OCI-LY7 (cell line): ENCODE measurements around the gene FAM227B. TPM values are rescaled to one million over a fixed set of nuclear protein-coding genes. Genes with fewer than 3 reads are reported as not detected.
"Not testable (repeated sequence)": the region's sequence is repeated elsewhere in the genome, so short reads cannot be mapped to it uniquely, and the experiment has no call there.

ENCODE experiments used
- BruUV-seq: library from RNA; stranded (reverse); fragments of 400-500 nt; replicated peaks from 2 replicates; lab custom pipeline; 2021; lab: Mats Ljungman, UMichigan
- CTCF ChIA-PET: fragments of 300-600 bp; sonication (Branson Sonifier 250); formaldehyde crosslinking; loops from one replicate; lab custom pipeline; 2022; ENCODE audit warnings: antibody characterized with exemption; ENCODE audit not compliant: unreplicated experiment; lab: Charles Lee
- POLR2A ChIA-PET: fragments of 300-600 bp; sonication (Branson Sonifier 250); formaldehyde crosslinking; loops from one replicate; lab custom pipeline; 2022; ENCODE audit warnings: antibody characterized with exemption; lab: Charles Lee
- DNase-seq: peaks from one replicate; pipeline ENCODE4 v3.0.0-alpha.2; 2015; ENCODE audit warnings: low spot score
- H2AFZ ChIP-seq: fragments of 200-600 bp; sonication (generic), shearing (Covaris generic); 2 replicates; pipeline ENCODE4 v1.6.1; 2014; ENCODE audit warnings: mild to moderate bottlenecking, antibody characterized with exemption, low read length, moderate library complexity
- H3K27ac ChIP-seq: fragments of 200-600 bp; sonication (generic); 2 replicates; pipeline ENCODE4 v1.5.1; 2014; ENCODE audit warnings: mixed run types, low read depth, mild to moderate bottlenecking, moderate library complexity, low read length, inconsistent platforms; ENCODE audit not compliant: poor library complexity, severe bottlenecking
- H3K36me3 ChIP-seq: fragments of 200-600 bp; sonication (generic); 2 replicates; pipeline ENCODE4 v1.6.1; 2014; ENCODE audit warnings: mild to moderate bottlenecking, antibody characterized with exemption, low read length, moderate library complexity, mixed read lengths; ENCODE audit not compliant: insufficient read depth
- H3K4me1 ChIP-seq: fragments of 200-600 bp; sonication (generic); 2 replicates; pipeline ENCODE4 v1.5.1; 2014; ENCODE audit warnings: mild to moderate bottlenecking, low read length; ENCODE audit not compliant: insufficient read depth, poor library complexity, severe bottlenecking
- H3K4me2 ChIP-seq: fragments of 200-600 bp; sonication (generic); 2 replicates; pipeline ENCODE4 v1.6.1; 2014; ENCODE audit warnings: mild to moderate bottlenecking, low read length
- H3K4me3 ChIP-seq: fragments of 200-600 bp; sonication (generic); 2 replicates; pipeline ENCODE4 v1.5.1; 2014; ENCODE audit warnings: mild to moderate bottlenecking, low read depth, low read length; ENCODE audit not compliant: poor library complexity, severe bottlenecking
- H3K79me2 ChIP-seq: fragments of 200-600 bp; sonication (generic); 2 replicates; pipeline ENCODE4 v1.6.1; 2016; ENCODE audit warnings: low read depth, mild to moderate bottlenecking, low read length, moderate library complexity, mixed read lengths; ENCODE audit not compliant: insufficient read depth
- H3K9me2 ChIP-seq: fragments of 200-600 bp; sonication (generic); 2 replicates; pipeline ENCODE4 v1.6.1; 2016; ENCODE audit warnings: mild to moderate bottlenecking, low read length, mixed read lengths; ENCODE audit not compliant: insufficient read depth
- H3K9me3 ChIP-seq: fragments of 200-600 bp; sonication (generic); 2 replicates; pipeline ENCODE4 v1.6.1; 2014; ENCODE audit warnings: mild to moderate bottlenecking, mixed run types, low read length, mixed read lengths
- H4K20me1 ChIP-seq: fragments of 200-600 bp; sonication (generic); 2 replicates; pipeline ENCODE4 v1.6.1; 2014; ENCODE audit warnings: mild to moderate bottlenecking, antibody characterized with exemption, low read length, moderate library complexity, mixed read lengths; ENCODE audit not compliant: insufficient read depth
- CTCF ChIP-seq: fragments of 200-600 bp; sonication (generic); conservative IDR thresholded peaks from 2 replicates; pipeline ENCODE4 v1.5.1; 2014; ENCODE audit warnings: mild to moderate bottlenecking, antibody characterized with exemption, low read length, moderate library complexity, mixed read lengths
- EZH2phosphoT487 ChIP-seq: fragments of 200-600 bp; sonication (generic); IDR thresholded peaks from 2 replicates; pipeline ENCODE4 v1.6.1; 2018; ENCODE audit warnings: low read depth, borderline replicate concordance, mild to moderate bottlenecking, mixed run types, antibody characterized with exemption, low read length, moderate library complexity, mixed read lengths
- intact Hi-C: fragments of 100-400 bp; cut with micrococcal nuclease; formaldehyde crosslinking; loops from one replicate; pipeline ENCODE4 v1.10.0; 2022; ENCODE audit not compliant: unreplicated experiment
- total RNA-seq, 2 experiments: library from RNA; depleted of rRNA in 1 of 2; stranded (reverse); fragments of >200 nt in 1 of 2; shearing (Covaris generic) in 1 of 2; gene quantifications; 2 replicates each; pipeline ENCODE4 v1.2.3, GENCODE V29; 2014 to 2022

The FAM227B gene
- total RNA-seq, 2 experiments from 2014 or later: 2.9 to 6.2 TPM

DNA sequence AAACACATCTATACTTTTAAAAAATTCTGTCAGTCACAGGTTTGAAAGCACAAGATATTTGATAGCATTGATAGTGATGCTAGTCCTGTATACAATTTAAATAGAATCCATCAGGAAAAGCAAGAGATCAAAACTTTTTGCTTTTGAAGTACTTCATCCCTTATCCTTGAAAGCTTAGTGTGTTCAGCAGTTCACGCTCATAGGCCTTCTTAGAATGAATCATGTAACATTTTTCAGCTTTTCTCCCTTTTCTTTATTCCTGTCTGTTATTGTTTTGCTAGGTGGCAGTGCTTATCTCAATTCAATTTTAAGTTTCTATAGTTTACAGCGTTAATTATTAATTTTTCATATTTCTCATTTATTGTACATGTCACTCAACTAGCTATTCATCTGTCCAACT lies 128.5 kb downstream of the FAM227B start:
- Histone ChIP-seq H3K4me2 (no peak overlapping the region), H3K9me3 (no peaks in the 10 kb centered on the region), H3K36me3 (no peaks in the 10 kb centered on the region), H4K20me1 (no peaks in the 10 kb centered on the region), H3K4me3 (no peak overlapping the region), H3K79me2 (no peaks in the 10 kb centered on the region), H3K4me1 (no peaks in the 10 kb centered on the region), H2AFZ (no peak overlapping the region), H3K27ac (no peak overlapping the region), H3K9me2 (no peaks in the 10 kb centered on the region; the same call in 1 of the 2 replicates)
- no TSS peak for BruUV-seq
- intact Hi-C loops: no loop called here
- no peak for DNase-seq
- no peak for TF ChIP-seq CTCF
- TF ChIP-seq EZH2phosphoT487: no peak
- POLR2A ChIA-PET: no interaction called here
- CTCF ChIA-PET: no interaction called here

DNA sequence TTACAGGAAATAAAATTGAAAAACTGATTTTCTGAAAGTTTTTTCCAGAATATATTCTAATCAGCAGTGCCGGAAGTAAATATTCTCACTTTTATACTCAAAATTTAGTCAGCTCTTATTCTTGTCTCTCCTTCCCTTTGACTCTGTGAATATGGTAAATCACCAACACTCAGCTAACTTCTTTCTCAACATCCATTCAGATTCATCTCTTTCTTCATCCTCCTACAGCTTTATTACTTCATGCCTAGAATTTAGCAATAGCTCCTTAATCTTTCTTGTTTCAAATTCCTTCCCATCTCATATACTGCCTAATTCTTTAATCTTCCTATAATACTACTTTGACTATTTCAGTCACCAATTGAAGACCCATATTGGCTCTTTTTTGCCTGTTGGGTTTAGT lies 129.7 kb downstream of the FAM227B start:
- Histone ChIP-seq H3K36me3 (no peaks in the 10 kb centered on the region), H3K9me3 (no peaks in the 10 kb centered on the region), H3K4me3 (no peak overlapping the region), H4K20me1 (no peaks in the 10 kb centered on the region), H2AFZ (no peak overlapping the region), H3K4me1 (no peaks in the 10 kb centered on the region), H3K4me2 (no peak overlapping the region), H3K79me2 (no peaks in the 10 kb centered on the region), H3K9me2 (no peaks in the 10 kb centered on the region; the same call in 1 of the 2 replicates), H3K27ac (no peak overlapping the region)
- intact Hi-C loops: no loop called here
- no peak for TF ChIP-seq EZH2phosphoT487
- no peak for TF ChIP-seq CTCF
- CTCF ChIA-PET: no interaction called here
- no TSS peak for BruUV-seq
- no peak for DNase-seq
- POLR2A ChIA-PET: interaction anchor here (0.9 to 1.0 kb wide), 2 partner anchors 9 to 11 kb away, joined by 3 read pairs; no protein-coding TSS in a partner anchor

GRCh38 chr15:49485401-49485800 lies 135.2 kb downstream of the FAM227B start:
- DNase-seq, H3K9me3 ChIP-seq, intact Hi-C loops, CTCF ChIA-PET, H3K4me1 ChIP-seq, H3K9me2 ChIP-seq, H3K36me3 ChIP-seq, H3K79me2 ChIP-seq, H4K20me1 ChIP-seq, H3K4me2 ChIP-seq, H2AFZ ChIP-seq, H3K27ac ChIP-seq, POLR2A ChIA-PET, H3K4me3 ChIP-seq, BruUV-seq: not testable (repeated sequence)

GRCh38 chr15:49478982-49479381 lies 141.6 kb downstream of the FAM227B start:
- H3K9me3 ChIP-seq, intact Hi-C loops, DNase-seq, H3K36me3 ChIP-seq, H3K4me1 ChIP-seq, H2AFZ ChIP-seq, H3K27ac ChIP-seq, CTCF ChIA-PET, BruUV-seq, H3K4me3 ChIP-seq, H3K79me2 ChIP-seq, H3K4me2 ChIP-seq, H4K20me1 ChIP-seq, H3K9me2 ChIP-seq, POLR2A ChIA-PET: not testable (repeated sequence)

DNA sequence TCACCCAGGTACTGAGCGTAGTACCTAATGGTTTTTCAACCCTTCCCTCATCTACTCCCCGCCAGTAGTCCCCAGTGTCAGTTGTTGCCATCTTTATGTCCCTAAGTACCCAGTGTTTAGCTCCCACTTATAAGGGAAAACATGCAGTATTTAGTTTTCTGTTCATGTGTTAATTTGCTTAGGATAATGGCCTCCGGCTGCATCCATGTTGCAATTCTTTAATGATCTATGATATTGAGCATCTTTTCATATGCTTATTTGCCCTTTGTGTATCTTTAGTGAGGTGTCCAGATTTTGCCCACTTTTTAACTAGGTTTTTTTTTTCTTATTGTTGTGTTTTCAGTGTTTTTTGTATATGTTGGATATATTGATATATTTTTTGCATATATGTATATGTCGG lies 142.6 kb downstream of the FAM227B start:
- DNase-seq, intact Hi-C loops, BruUV-seq, H4K20me1 ChIP-seq, H3K9me2 ChIP-seq, CTCF ChIA-PET, H3K9me3 ChIP-seq, H3K79me2 ChIP-seq, POLR2A ChIA-PET, H3K36me3 ChIP-seq, H2AFZ ChIP-seq, H3K4me3 ChIP-seq, H3K4me2 ChIP-seq, H3K27ac ChIP-seq, H3K4me1 ChIP-seq: not testable (repeated sequence)
